Mononuclear cell (primary cell): ENCODE measurements around the gene KCNH3. TPM values are rescaled to one million over a fixed set of nuclear protein-coding genes. Genes with fewer than 3 reads are reported as not detected.
"Not testable (repeated sequence)": the region's sequence is repeated elsewhere in the genome, so short reads cannot be mapped to it uniquely, and the experiment has no call there.

Source experiments
- H3K27me3 ChIP-seq: 2 replicates; pipeline ENCODE4 v1.6.0; 2011; ENCODE audit warnings: low read length, control low read depth; ENCODE audit not compliant: insufficient read depth
- H3K4me1 ChIP-seq: 2 replicates; pipeline ENCODE4 v1.5.1; 2011; ENCODE audit warnings: mild to moderate bottlenecking, low read length, control low read depth; ENCODE audit not compliant: insufficient read depth
- H3K4me3 ChIP-seq: 2 replicates; pipeline ENCODE4 v1.5.1; 2011; ENCODE audit warnings: mild to moderate bottlenecking, low read length, moderate library complexity
- H3K9me3 ChIP-seq: 2 replicates; pipeline ENCODE4 v1.5.1; 2011; ENCODE audit warnings: low read depth, mild to moderate bottlenecking, control low read depth, low read length
- total RNA-seq: library from RNA; depleted of rRNA; stranded (reverse); fragments of >200 nt; gene quantifications from one replicate; pipeline ENCODE4 v1.2.3, GENCODE V29; 2012

Gene KCNH3
- total RNA-seq, 1 donor: 2.1 TPM

DNA sequence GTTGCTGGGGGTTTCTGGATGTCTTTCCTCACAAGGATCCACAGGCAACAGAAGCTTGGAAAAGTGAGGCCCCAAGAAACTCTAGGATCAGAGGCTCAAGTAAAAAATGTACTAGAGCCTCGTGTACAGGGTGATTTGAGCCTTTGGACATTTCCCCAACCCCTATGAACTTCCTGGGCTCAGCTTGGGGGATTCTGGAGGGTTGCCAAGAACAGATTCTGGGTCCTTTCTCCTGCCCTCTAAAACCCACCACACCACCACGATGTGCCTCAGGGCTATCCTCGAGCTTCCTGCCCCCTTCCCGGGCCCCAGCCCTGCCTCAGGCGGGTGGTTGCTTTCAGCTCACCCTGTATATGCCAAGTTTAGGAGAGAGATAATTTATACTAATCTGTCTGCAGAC is 66.0 kb downstream of the KCNH3 start:
- Histone ChIP-seq H3K4me1 (no peaks in the 10 kb centered on the region), H3K9me3 (no peaks in the 10 kb centered on the region), H3K27me3 (no peaks in the 10 kb centered on the region), H3K4me3 (no peak overlapping the region)

DNA sequence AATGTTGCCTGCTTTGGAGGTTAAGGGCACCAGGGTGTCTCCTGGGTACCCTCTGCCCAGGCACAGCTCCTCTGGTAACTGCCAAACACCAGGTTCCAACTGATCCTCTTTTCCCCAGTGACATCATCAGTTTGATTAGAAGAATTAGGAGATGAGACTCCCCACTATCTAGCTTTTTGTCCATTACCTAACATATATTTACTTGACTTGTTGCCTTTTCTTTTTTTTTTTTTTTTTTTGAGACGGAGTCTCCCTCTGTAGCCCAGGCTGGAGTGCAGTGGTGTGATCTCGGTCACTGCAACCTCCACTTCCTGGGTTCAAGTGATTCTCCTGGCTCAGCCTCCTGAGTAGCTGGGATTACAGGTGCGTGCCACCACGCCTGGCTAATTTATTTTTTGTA is 66.7 kb downstream of the KCNH3 start, which contains the start of gene FAM186B:
Gene FAM186B (minus strand): TSS at position 101 of the 400 bp plus-strand sequence. CDS start 162 bp downstream, outside the sequence.
- not testable (repeated sequence) for H3K4me1 ChIP-seq, H3K4me3 ChIP-seq, H3K9me3 ChIP-seq, H3K27me3 ChIP-seq

Other genes with a start within 250 kb of the KCNH3 start
- not detected for gene PRPH, start 243.9 kb upstream of the KCNH3 start, total RNA-seq
- gene TROAP, start 215.8 kb upstream of the KCNH3 start, total RNA-seq: 0.31 TPM
- gene C1QL4, start 201.8 kb upstream of the KCNH3 start, total RNA-seq: 0.10 TPM
- not detected for gene DNAJC22, start 192.1 kb upstream of the KCNH3 start, total RNA-seq
- 5.2 TPM for gene SPATS2, start 171.6 kb upstream of the KCNH3 start, total RNA-seq
- 28.1 TPM for gene MCRS1, start 29.1 kb downstream of the KCNH3 start, total RNA-seq
- gene FAM186B, start 66.6 kb downstream of the KCNH3 start, total RNA-seq: 0.84 TPM
- 0.84 TPM for gene PRPF40B, start 84.5 kb downstream of the KCNH3 start, total RNA-seq
- gene FMNL3, start 168.4 kb downstream of the KCNH3 start, total RNA-seq: 19.8 TPM
- 288 TPM for gene TMBIM6, start 202.5 kb downstream of the KCNH3 start, total RNA-seq